Neural cell (in vitro differentiated cells): ENCODE measurements around the gene ZNF860. TPM values are rescaled to one million over a fixed set of nuclear protein-coding genes. Genes with fewer than 3 reads are reported as not detected.

Experiments
- H2AFZ ChIP-seq: fragments of 200-600, 300-800 bp; sonication (generic), shearing (Covaris generic); 2 replicates; pipeline ENCODE4 v1.6.0; 2014; ENCODE audit warnings: low read depth, mild to moderate bottlenecking, antibody characterized with exemption, low read length, moderate library complexity
- H3F3A ChIP-seq: fragments of 200-600 bp; shearing (Covaris generic); 2 replicates; pipeline ENCODE4 v1.6.1; 2016; ENCODE audit warnings: mild to moderate bottlenecking, moderate library complexity, mixed read lengths, antibody characterized with exemption, low read length; ENCODE audit not compliant: insufficient read depth, poor library complexity, severe bottlenecking
- H3K27ac ChIP-seq: fragments of 200-600, 300-800 bp; sonication (generic), shearing (Covaris generic); 2 replicates; pipeline ENCODE4 v1.5.1; 2014; ENCODE audit warnings: mild to moderate bottlenecking, low read length, moderate library complexity
- H3K27me3 ChIP-seq: fragments of 300-800, 200-600 bp; sonication (generic), shearing (Covaris generic); 2 replicates; pipeline ENCODE4 v1.6.0; 2014; ENCODE audit warnings: mild to moderate bottlenecking, low read depth, low read length, moderate library complexity; ENCODE audit not compliant: insufficient read depth
- H3K36me3 ChIP-seq: fragments of 300-800, 200-600 bp; sonication (generic), shearing (Covaris generic); 2 replicates; pipeline ENCODE4 v1.5.1; 2014; ENCODE audit warnings: mild to moderate bottlenecking, antibody characterized with exemption, low read length, moderate library complexity; ENCODE audit not compliant: insufficient read depth
- H3K4me2 ChIP-seq: fragments of 300-800, 200-600 bp; sonication (generic), shearing (Covaris generic); 2 replicates; pipeline ENCODE4 v1.6.0; 2014; ENCODE audit warnings: mild to moderate bottlenecking, low read length
- H3K4me3 ChIP-seq: fragments of 300-800, 200-600 bp; sonication (generic), shearing (Covaris generic); 2 replicates; pipeline ENCODE4 v1.5.1; 2014; ENCODE audit warnings: mild to moderate bottlenecking, low read length, moderate library complexity
- H3K79me2 ChIP-seq: fragments of 200-600 bp; shearing (Covaris generic); replicated peaks from 2 replicates; pipeline ENCODE4 v1.6.0; 2014; ENCODE audit warnings: mild to moderate bottlenecking, low read length, moderate library complexity; ENCODE audit not compliant: insufficient read depth
- H3K9ac ChIP-seq: fragments of 300-800, 200-600 bp; sonication (generic), shearing (Covaris generic); 2 replicates; pipeline ENCODE4 v1.6.1; 2016; ENCODE audit warnings: mild to moderate bottlenecking, low read length, mixed read lengths
- H3K9me2 ChIP-seq: fragments of 200-600 bp; shearing (Covaris generic); 2 replicates; pipeline ENCODE4 v1.6.1; 2016; ENCODE audit warnings: mild to moderate bottlenecking, low read length, mixed read lengths; ENCODE audit not compliant: insufficient read depth
- H3K9me3 ChIP-seq: fragments of 200-600, 300-800 bp; sonication (generic), shearing (Covaris generic); 2 replicates; pipeline ENCODE4 v1.6.1; 2016; ENCODE audit warnings: mild to moderate bottlenecking, mixed run types, low read length, moderate library complexity, mixed read lengths
- H4K20me1 ChIP-seq: fragments of 200-600 bp; shearing (Covaris generic); 2 replicates; pipeline ENCODE4 v1.6.1; 2016; ENCODE audit warnings: mild to moderate bottlenecking, mixed run types; ENCODE audit not compliant: insufficient read depth
- CTCF ChIP-seq: fragments of 450-650 bp; IDR thresholded peaks from 2 replicates; pipeline ENCODE4 v1.5.1; 2014; ENCODE audit warnings: antibody characterized with exemption, mild to moderate bottlenecking, moderate library complexity; ENCODE audit not compliant: poor library complexity, severe bottlenecking
- EP300 ChIP-seq: fragments of 450-650 bp; conservative IDR thresholded peaks from 2 replicates; pipeline ENCODE4 v1.6.1; 2014; ENCODE audit warnings: antibody characterized with exemption, mild to moderate bottlenecking, moderate library complexity; ENCODE audit not compliant: poor library complexity, severe bottlenecking
- EZH2 ChIP-seq: fragments of 200-600, 300-800 bp; shearing (Covaris generic), sonication (generic); IDR thresholded peaks from 2 replicates; pipeline ENCODE4 v1.6.1; 2014; ENCODE audit warnings: antibody characterized with exemption, low read length, borderline replicate concordance, mild to moderate bottlenecking; ENCODE audit not compliant: insufficient read depth, poor library complexity, severe bottlenecking
- MXI1 ChIP-seq: fragments of 450-650 bp; conservative IDR thresholded peaks from 2 replicates; pipeline ENCODE4 v1.6.1; 2014; ENCODE audit warnings: antibody characterized with exemption, mild to moderate bottlenecking; ENCODE audit not compliant: poor library complexity, severe bottlenecking
- POLR2AphosphoS5 ChIP-seq: IDR thresholded peaks from 2 replicates; pipeline ENCODE4 v1.6.1; 2012
- RAD21 ChIP-seq: fragments of 450-650 bp; conservative IDR thresholded peaks from 2 replicates; pipeline ENCODE4 v1.6.1; 2014; ENCODE audit warnings: antibody characterized with exemption, mild to moderate bottlenecking, moderate library complexity
- REST ChIP-seq: IDR thresholded peaks from 2 replicates; pipeline ENCODE4 v1.6.1; 2012; ENCODE audit warnings: borderline replicate concordance
- SMC3 ChIP-seq: fragments of 450-650 bp; conservative IDR thresholded peaks from 2 replicates; pipeline ENCODE4 v1.6.1; 2014; ENCODE audit warnings: antibody characterized with exemption, mild to moderate bottlenecking, moderate library complexity; ENCODE audit not compliant: poor library complexity
- TAF1 ChIP-seq: IDR thresholded peaks from 2 replicates; pipeline ENCODE4 v1.6.1; 2012; ENCODE audit warnings: low read depth
- polyA plus RNA-seq: library from polyadenylated mRNA; depleted of rRNA; stranded (reverse); fragments of >200 nt; gene quantifications from 2 replicates; pipeline ENCODE4 v1.2.3, GENCODE V29; 2014

ZNF860 gene
- polyA plus RNA-seq, 1 donor from 2014 or later = 1.2 TPM

- Histone ChIP-seq H3K4me3 (no peak overlapping the region), H3K9ac (no peak overlapping the region), H3K27me3 (no peaks in the 10 kb centered on the region), H3K4me2 (no peak overlapping the region), H3K9me3 (no peaks in the 10 kb centered on the region), H2AFZ (no peak overlapping the region), H3K36me3 (no peaks in the 10 kb centered on the region), H4K20me1 (no peaks in the 10 kb centered on the region), H3K27ac (no peak overlapping the region), H3K79me2 (no peaks in the 10 kb centered on the region), H3K9me2 (no peaks in the 10 kb centered on the region), H3F3A (no peaks in the 10 kb centered on the region)
- no peak for TF ChIP-seq TAF1
- TF ChIP-seq REST = no peak
- no peak for TF ChIP-seq CTCF
- no peak for TF ChIP-seq EZH2
- no peak for TF ChIP-seq MXI1
- no peak for TF ChIP-seq SMC3
- no peak for TF ChIP-seq EP300
- no peak for TF ChIP-seq POLR2AphosphoS5
- no peak for TF ChIP-seq RAD21
These were observed 40.2 kb downstream of the ZNF860 start for GRCh38 chr3:32021748-32022147.

GRCh38 chr3:32022947-32023346 lies 41.4 kb downstream of the ZNF860 start:
- H3F3A ChIP-seq = no peaks in the 10 kb centered on the region
- no peaks in the 10 kb centered on the region for H3K27me3 ChIP-seq
- no peaks in the 10 kb centered on the region for H3K36me3 ChIP-seq
- no peak overlapping the region for H2AFZ ChIP-seq
- H4K20me1 ChIP-seq = no peaks in the 10 kb centered on the region
- no peaks in the 10 kb centered on the region for H3K79me2 ChIP-seq
- H3K9ac ChIP-seq = no peak overlapping the region
- H3K4me3 ChIP-seq = no peak overlapping the region
- no peak overlapping the region for H3K27ac ChIP-seq
- no peaks in the 10 kb centered on the region for H3K9me3 ChIP-seq
- no peak overlapping the region for H3K4me2 ChIP-seq
- TF ChIP-seq EP300 = no peak
- TF ChIP-seq RAD21 = no peak
- TF ChIP-seq EZH2 = no peak
- TF ChIP-seq SMC3 = no peak
- TF ChIP-seq CTCF = no peak
- TF ChIP-seq POLR2AphosphoS5 = no peak
- no peak for TF ChIP-seq REST
- TF ChIP-seq TAF1 = no peak
- no peak for TF ChIP-seq MXI1
- H3K9me2 ChIP-seq = no peaks in the 10 kb centered on the region
